Measurements from ENCODE around the gene ITFG1.

DNA sequence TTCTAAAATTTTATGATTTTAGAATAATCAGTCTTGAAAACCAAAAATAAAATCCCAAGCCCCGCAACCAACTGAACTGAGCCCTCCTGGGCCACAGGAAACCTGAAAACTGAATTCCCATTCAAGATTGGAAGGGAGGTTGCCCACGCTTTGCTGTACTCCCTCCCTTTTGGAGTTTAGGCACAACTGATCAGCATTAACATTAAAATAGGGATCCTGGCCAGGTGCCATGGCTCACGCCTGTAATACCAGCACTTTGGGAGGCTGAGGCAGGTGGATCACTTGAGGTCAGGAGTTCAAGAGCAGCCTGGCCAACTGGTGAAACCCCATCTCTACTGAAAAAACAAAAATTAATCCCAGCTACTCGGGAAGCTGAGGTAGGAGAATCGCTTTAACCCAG, 264.4 kb downstream of the ITFG1 start:
- TF ChIP-seq, protein P1, sequence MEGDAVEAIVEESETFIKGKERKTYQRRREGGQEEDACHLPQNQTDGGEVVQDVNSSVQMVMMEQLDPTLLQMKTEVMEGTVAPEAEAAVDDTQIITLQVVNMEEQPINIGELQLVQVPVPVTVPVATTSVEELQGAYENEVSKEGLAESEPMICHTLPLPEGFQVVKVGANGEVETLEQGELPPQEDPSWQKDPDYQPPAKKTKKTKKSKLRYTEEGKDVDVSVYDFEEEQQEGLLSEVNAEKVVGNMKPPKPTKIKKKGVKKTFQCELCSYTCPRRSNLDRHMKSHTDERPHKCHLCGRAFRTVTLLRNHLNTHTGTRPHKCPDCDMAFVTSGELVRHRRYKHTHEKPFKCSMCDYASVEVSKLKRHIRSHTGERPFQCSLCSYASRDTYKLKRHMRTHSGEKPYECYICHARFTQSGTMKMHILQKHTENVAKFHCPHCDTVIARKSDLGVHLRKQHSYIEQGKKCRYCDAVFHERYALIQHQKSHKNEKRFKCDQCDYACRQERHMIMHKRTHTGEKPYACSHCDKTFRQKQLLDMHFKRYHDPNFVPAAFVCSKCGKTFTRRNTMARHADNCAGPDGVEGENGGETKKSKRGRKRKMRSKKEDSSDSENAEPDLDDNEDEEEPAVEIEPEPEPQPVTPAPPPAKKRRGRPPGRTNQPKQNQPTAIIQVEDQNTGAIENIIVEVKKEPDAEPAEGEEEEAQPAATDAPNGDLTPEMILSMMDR (CRISPR knock-in tag; IDR thresholded peaks at IDR 0.05), result no peak
- TF ChIP-seq CREB1 (IDR thresholded peaks at IDR 0.05), result no peak
- no peak for TF ChIP-seq CREB1 (CRISPR knock-in tag; IDR thresholded peaks at IDR 0.05)
- no peak for TF ChIP-seq POLR2A (IDR thresholded peaks at IDR 0.05; ENCODE audit: insufficient read depth in 1 of 2, low read depth in 2 of 2, low read length in 2 of 2)
- no peak for TF ChIP-seq CBX5 (CRISPR knock-in tag; IDR thresholded peaks at IDR 0.05; ENCODE audit: borderline replicate concordance)
- TF ChIP-seq ZNF274 (CRISPR knock-in tag; IDR thresholded peaks at IDR 0.05), result no peak
- TF ChIP-seq HOXA7 (CRISPR knock-in tag; IDR thresholded peaks at IDR 0.05), result no peak
- no peak for TF ChIP-seq ZNF143 (CRISPR knock-in tag; IDR thresholded peaks at IDR 0.05)
- TF ChIP-seq FIP1L1 (IDR thresholded peaks at IDR 0.05; ENCODE audit: borderline replicate concordance, insufficient read depth, low read depth, low read length), result no peak
- no peak for TF ChIP-seq EP300 (IDR thresholded peaks at IDR 0.05; ENCODE audit: low read depth in 2 of 2, low read length in 2 of 2)
- TF ChIP-seq EP300 (CRISPR knock-in tag; IDR thresholded peaks at IDR 0.05; ENCODE audit: borderline replicate concordance), result no peak
- no peak for TF ChIP-seq ATF1 (CRISPR knock-in tag; IDR thresholded peaks at IDR 0.05)
- no peak for TF ChIP-seq PLRG1 (conservative IDR thresholded peaks at IDR 0.05)
- no peak for TF ChIP-seq CEBPB (IDR thresholded peaks at IDR 0.05; ENCODE audit: borderline replicate concordance, low read depth, low read length)

Data from HepG2 (cell line).